Natural killer cell (primary cell): ENCODE measurements around the gene GOLPH3. TPM values are rescaled to one million over a fixed set of nuclear protein-coding genes. Genes with fewer than 3 reads are reported as not detected.

Experiments used
- ATAC-seq, 3 donors: fragments of 150-1000 bp in 2 of 3; fragments of 200-7000 bp in 1 of 3; cut with Tn5 transposase; 1 replicate in 1 of 3; 2 replicates in 2 of 3; pipeline ENCODE4 v1.10.0; 2021; ENCODE audit warnings: mild to moderate bottlenecking in 2 of 3, moderate library complexity in 2 of 3
- DNase-seq, 2 donors: peaks; one replicate each; pipeline versions ENCODE4 v3.0.0 to v3.0.0-alpha.2; 2013 to 2021; ENCODE audit warnings: mixed read lengths in 1 of 2
- H3K27ac ChIP-seq: one replicate; pipeline ENCODE4 v1.5.1; 2013; ENCODE audit warnings: mild to moderate bottlenecking, low read length
- H3K27me3 ChIP-seq: one replicate; pipeline ENCODE4 v1.6.1; 2013; ENCODE audit warnings: low read length; ENCODE audit not compliant: control insufficient read depth, insufficient read depth
- H3K36me3 ChIP-seq: one replicate; pipeline ENCODE4 v1.6.1; 2013; ENCODE audit warnings: low read length; ENCODE audit not compliant: control insufficient read depth, insufficient read depth
- H3K4me1 ChIP-seq: one replicate; pipeline ENCODE4 v1.6.1; 2013; ENCODE audit warnings: low read length; ENCODE audit not compliant: control insufficient read depth, insufficient read depth
- H3K4me3 ChIP-seq: one replicate; pipeline ENCODE4 v1.5.1; 2013; ENCODE audit warnings: low read length
- H3K9me3 ChIP-seq: one replicate; pipeline ENCODE4 v1.6.1; 2013; ENCODE audit warnings: low read length; ENCODE audit not compliant: control insufficient read depth, insufficient read depth
- H3K27ac Mint-ChIP-seq, 2 donors: one replicate each; pipeline ENCODE4 v1.8.0; 2022; ENCODE audit warnings: mild to moderate bottlenecking in 2 of 2, mixed read lengths in 2 of 2, moderate library complexity in 1 of 2
- H3K27me3 Mint-ChIP-seq, 2 donors: one replicate each; pipeline ENCODE4 v1.8.0; 2022; ENCODE audit warnings: low read depth in 2 of 2, mixed read lengths in 2 of 2
- H3K36me3 Mint-ChIP-seq: one replicate; pipeline ENCODE4 v1.8.0; 2022; ENCODE audit warnings: mixed read lengths
- H3K4me1 Mint-ChIP-seq, 2 donors: one replicate each; pipeline ENCODE4 v1.8.0; 2022; ENCODE audit warnings: mixed read lengths in 2 of 2
- H3K4me3 Mint-ChIP-seq: one replicate; pipeline ENCODE4 v1.8.0; 2022; ENCODE audit warnings: mild to moderate bottlenecking, moderate library complexity, mixed read lengths
- H3K9me3 Mint-ChIP-seq, 2 donors: one replicate each; pipeline ENCODE4 v1.8.0; 2022; ENCODE audit warnings: mixed read lengths in 2 of 2
- WGBS: methylation state at CpG from one replicate; pipeline ENCODE4 v1.1.7; 2013; ENCODE audit warnings: missing lambda C conversion rate; ENCODE audit not compliant: insufficient coverage; 5-methylcytosine and 5-hydroxymethylcytosine counted together
- intact Hi-C: fragments of 100-400 bp; cut with micrococcal nuclease; formaldehyde crosslinking; loops from one replicate; pipeline ENCODE4 v1.14.2; 2022
- total RNA-seq, 4 donors: library from RNA; stranded (reverse); fragments of 120-200 nt in 1 of 4; gene quantifications; one replicate each; pipeline versions ENCODE4 v1.2.3 to v1.2.4, GENCODE V29; 2013 to 2022
- TF ChIP-seq, protein P1 (sequence below): fragments of 200-600 bp; IDR thresholded peaks from one replicate; pipeline ENCODE4 v1.8.0; 2022; ENCODE audit warnings: antibody characterized with exemption

Gene GOLPH3
- total RNA-seq, 3 donors from 2014 or later (not counting 1 experiment from before 2014, with no cell fraction given) = 67.6 to 70.6 (median 69.3) TPM

DNA sequence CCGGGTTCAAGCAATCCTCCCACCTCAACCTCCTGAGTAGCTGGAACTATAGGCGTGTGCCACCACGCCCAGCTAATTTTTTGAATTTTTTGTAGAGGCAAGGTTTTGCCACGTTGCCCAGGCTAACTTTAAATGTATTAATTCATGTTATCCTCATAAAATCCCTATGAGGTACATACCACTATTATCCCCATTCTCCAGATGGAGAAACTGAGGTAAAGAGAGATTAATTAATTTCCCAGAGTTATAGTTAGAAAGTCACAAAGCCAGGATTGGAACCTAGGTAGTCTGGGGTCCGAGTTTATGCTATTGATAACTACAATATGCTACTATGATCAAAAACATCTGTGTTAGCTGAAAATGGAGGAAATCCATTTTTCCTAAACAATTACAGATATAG, 31.9 kb upstream of the GOLPH3 start:
- no peak overlapping the region for H3K4me3 Mint-ChIP-seq
- no peaks in the 10 kb centered on the region for H3K36me3 Mint-ChIP-seq
- H3K27ac Mint-ChIP-seq = no peak overlapping the region
- Histone ChIP-seq H3K27me3 (no peaks in the 10 kb centered on the region), H3K4me1 (peaks cover 2% of the 10 kb centered on the region), H3K4me3 (no peak overlapping the region), H3K36me3 (no peaks in the 10 kb centered on the region), H3K27ac (no peak overlapping the region), H3K9me3 (no peaks in the 10 kb centered on the region)
- ATAC-seq = no peak
- 88% methylated on average over 2 of the region's 5 CpGs for WGBS
- peaks cover 0 to 10% of the 10 kb centered on the region in 2 donors for H3K27me3 Mint-ChIP-seq
- intact Hi-C loops = no loop called here
- DNase-seq = no peak
- H3K9me3 Mint-ChIP-seq = no peaks in the 10 kb centered on the region
- H3K4me1 Mint-ChIP-seq = no peaks in the 10 kb centered on the region
- TF ChIP-seq, protein P1, sequence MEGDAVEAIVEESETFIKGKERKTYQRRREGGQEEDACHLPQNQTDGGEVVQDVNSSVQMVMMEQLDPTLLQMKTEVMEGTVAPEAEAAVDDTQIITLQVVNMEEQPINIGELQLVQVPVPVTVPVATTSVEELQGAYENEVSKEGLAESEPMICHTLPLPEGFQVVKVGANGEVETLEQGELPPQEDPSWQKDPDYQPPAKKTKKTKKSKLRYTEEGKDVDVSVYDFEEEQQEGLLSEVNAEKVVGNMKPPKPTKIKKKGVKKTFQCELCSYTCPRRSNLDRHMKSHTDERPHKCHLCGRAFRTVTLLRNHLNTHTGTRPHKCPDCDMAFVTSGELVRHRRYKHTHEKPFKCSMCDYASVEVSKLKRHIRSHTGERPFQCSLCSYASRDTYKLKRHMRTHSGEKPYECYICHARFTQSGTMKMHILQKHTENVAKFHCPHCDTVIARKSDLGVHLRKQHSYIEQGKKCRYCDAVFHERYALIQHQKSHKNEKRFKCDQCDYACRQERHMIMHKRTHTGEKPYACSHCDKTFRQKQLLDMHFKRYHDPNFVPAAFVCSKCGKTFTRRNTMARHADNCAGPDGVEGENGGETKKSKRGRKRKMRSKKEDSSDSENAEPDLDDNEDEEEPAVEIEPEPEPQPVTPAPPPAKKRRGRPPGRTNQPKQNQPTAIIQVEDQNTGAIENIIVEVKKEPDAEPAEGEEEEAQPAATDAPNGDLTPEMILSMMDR = no peak

DNA sequence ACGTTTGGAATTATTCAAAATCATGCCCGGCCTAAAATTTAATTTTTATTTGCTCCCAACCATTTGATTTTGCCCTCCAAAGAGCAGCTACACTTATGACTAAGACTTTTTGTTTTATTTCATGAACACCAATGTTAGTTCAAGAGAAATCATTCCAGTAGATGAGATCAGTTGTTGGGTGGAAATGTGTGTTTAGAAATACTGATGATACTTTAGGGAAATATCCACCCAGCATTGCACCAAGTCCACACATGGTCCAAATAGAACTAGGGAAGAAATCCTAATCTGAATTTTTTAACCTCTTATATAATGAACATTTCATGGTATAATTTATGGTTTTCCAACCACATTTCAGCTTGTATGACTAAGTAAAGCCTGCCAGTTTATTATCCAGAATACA, 28.3 kb upstream of the GOLPH3 start:
- Histone ChIP-seq H3K9me3 (no peaks in the 10 kb centered on the region), H3K4me1 (no peaks in the 10 kb centered on the region), H3K27ac (no peak overlapping the region), H3K36me3 (no peaks in the 10 kb centered on the region), H3K4me3 (no peak overlapping the region), H3K27me3 (no peaks in the 10 kb centered on the region)
- Mint-ChIP-seq H3K27ac (no peak overlapping the region), H3K4me3 (no peak overlapping the region), H3K36me3 (no peaks in the 10 kb centered on the region), H3K4me1 (no peaks in the 10 kb centered on the region), H3K9me3 (no peaks in the 10 kb centered on the region), H3K27me3 (peaks cover 0 to 14% of the 10 kb centered on the region in 2 donors)
- DNase-seq = no peak
- intact Hi-C loops = no loop called here
- WGBS = 56% methylated on average over 2 of the region's 2 CpGs
- TF ChIP-seq, protein P1 = no peak
- ATAC-seq = no peak

DNA sequence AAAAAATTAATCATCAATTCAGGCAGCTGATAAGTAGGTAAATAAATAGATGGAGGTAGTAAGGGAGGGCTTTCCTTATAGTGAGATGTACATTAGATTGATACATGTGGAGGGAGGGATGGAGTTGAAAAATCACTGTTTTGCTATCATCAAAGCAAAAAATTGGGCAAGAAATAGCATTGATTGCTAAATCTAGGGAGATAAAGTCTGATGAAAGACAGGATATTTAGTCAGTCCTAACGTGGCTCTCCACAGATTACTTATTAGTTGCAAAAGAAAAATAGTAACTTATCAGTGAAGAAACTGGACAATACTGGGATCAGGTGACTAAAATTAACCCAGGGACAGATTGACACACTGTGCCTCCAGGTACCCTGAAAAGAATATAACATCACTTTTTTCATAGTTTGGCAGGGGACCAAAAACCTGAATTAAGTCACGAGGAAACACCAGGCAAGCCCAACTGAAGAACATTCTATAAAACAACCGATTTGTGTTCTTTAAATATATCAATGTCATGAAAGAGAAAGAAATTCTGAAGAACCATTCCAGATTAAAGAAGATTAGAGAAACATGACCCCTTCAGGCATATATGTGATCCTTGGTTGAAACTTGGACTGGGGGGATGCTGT, 27.1 kb upstream of the GOLPH3 start:
- Histone ChIP-seq H3K36me3 (no peaks in the 10 kb centered on the region), H3K27me3 (no peaks in the 10 kb centered on the region), H3K27ac (no peak overlapping the region), H3K4me1 (no peaks in the 10 kb centered on the region), H3K9me3 (no peaks in the 10 kb centered on the region), H3K4me3 (no peak overlapping the region)
- TF ChIP-seq, protein P1 = no peak
- no peak for DNase-seq
- Mint-ChIP-seq H3K27ac (no peak overlapping the region), H3K36me3 (no peaks in the 10 kb centered on the region), H3K27me3 (peaks cover 0 to 18% of the 10 kb centered on the region in 2 donors), H3K4me1 (no peaks in the 10 kb centered on the region), H3K9me3 (no peaks in the 10 kb centered on the region), H3K4me3 (no peak overlapping the region)
- intact Hi-C loops = no loop called here
- ATAC-seq = no peak
- 30% methylated on average over 2 of the region's 3 CpGs for WGBS

DNA sequence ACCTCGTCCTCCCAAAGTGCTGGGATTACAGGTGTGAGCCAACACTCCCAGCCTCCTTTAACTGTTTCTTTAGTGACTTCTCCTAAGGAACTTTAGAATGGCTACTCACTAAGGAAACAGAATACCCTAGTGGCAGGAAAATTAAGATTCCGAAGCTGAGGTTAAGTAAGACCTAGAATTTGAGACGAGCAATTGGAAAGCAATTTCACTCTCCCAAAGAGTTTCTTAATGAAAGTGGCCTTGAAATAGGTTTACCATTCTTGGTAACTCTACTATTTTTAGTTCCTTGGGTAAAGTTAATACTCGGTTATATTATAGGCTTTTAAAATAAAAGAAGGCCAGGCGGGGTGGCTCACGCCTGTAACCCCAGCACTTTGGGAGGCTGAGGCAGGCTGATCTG, 22.9 kb upstream of the GOLPH3 start:
- TF ChIP-seq, protein P1 = no peak
- H3K27ac Mint-ChIP-seq = no peak overlapping the region
- no peaks in the 10 kb centered on the region for H3K36me3 ChIP-seq
- WGBS = 94% methylated on average over 4 of the region's 6 CpGs
- H3K9me3 ChIP-seq = no peaks in the 10 kb centered on the region
- H3K27me3 Mint-ChIP-seq = peaks cover 21 to 27% of the 10 kb centered on the region in 2 donors
- no peaks in the 10 kb centered on the region for H3K9me3 Mint-ChIP-seq
- H3K27me3 ChIP-seq = no peaks in the 10 kb centered on the region
- H3K4me3 ChIP-seq = no peak overlapping the region
- H3K36me3 Mint-ChIP-seq = no peaks in the 10 kb centered on the region
- H3K27ac ChIP-seq = no peak overlapping the region
- no peak for DNase-seq
- peaks cover 3% of the 10 kb centered on the region for H3K4me1 ChIP-seq
- H3K4me1 Mint-ChIP-seq = peaks cover 0 to 6% of the 10 kb centered on the region in 2 donors
- no peak overlapping the region for H3K4me3 Mint-ChIP-seq
- intact Hi-C loops = no loop called here
- ATAC-seq = no peak
